Mammary epithelial cell (primary cell): Measurements from ENCODE around the gene HOXB1.

Experiments used
- EZH2 ChIP-seq: IDR thresholded peaks from 2 replicates; pipeline ENCODE4 v1.6.1; 2012; ENCODE audit warnings: low read length, inconsistent platforms, borderline replicate concordance
- TF ChIP-seq, protein P1 (sequence below), 2 donors: IDR thresholded peaks in 1 of 2; conservative IDR thresholded peaks in 1 of 2; 2 replicates each; pipeline ENCODE4 v1.5.1; 2011 to 2012; ENCODE audit warnings: inconsistent platforms in 2 of 2, low read length in 2 of 2, mild to moderate bottlenecking in 2 of 2, control low read depth in 1 of 2, low read depth in 1 of 2; ENCODE audit not compliant: insufficient read depth in 1 of 2; ENCODE audit errors: extremely low read depth in 1 of 2

DNA sequence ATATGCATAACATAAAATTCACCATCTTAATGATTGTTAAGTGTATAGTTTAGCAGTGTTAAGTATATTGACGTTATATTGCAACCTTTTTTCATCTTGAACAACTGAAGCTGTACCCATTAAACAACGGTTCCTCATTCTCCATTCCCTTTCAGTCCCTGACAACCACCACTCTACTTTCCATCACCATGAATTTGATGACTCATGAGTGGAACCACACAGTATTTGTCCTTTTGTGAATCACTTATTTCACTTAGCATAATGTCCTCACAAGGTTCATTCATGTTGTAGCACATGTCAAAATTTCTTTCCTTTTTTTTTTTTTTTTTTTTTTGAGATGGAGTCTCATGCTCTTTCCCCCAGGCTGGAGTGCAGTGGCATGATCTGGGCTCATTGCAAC is 46.0 kb downstream of the HOXB1 start:
- TF ChIP-seq, protein P1, sequence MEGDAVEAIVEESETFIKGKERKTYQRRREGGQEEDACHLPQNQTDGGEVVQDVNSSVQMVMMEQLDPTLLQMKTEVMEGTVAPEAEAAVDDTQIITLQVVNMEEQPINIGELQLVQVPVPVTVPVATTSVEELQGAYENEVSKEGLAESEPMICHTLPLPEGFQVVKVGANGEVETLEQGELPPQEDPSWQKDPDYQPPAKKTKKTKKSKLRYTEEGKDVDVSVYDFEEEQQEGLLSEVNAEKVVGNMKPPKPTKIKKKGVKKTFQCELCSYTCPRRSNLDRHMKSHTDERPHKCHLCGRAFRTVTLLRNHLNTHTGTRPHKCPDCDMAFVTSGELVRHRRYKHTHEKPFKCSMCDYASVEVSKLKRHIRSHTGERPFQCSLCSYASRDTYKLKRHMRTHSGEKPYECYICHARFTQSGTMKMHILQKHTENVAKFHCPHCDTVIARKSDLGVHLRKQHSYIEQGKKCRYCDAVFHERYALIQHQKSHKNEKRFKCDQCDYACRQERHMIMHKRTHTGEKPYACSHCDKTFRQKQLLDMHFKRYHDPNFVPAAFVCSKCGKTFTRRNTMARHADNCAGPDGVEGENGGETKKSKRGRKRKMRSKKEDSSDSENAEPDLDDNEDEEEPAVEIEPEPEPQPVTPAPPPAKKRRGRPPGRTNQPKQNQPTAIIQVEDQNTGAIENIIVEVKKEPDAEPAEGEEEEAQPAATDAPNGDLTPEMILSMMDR (conservative IDR thresholded peaks at IDR 0.05 in 1 of 2, IDR thresholded peaks at IDR 0.05 in 1 of 2; ENCODE audit: extremely low read depth in 1 of 2, insufficient read depth in 1 of 2, low read depth in 1 of 2, low read length in 2 of 2): no peak
- no peak for TF ChIP-seq EZH2
